OCI-LY3 (cell line): Measurements from ENCODE around the gene DEPDC5.

Source experiments
- H2AFZ ChIP-seq: fragments of 200-600, 300-600 bp; shearing (Covaris generic); 2 replicates; pipeline ENCODE4 v1.6.0; 2014; ENCODE audit warnings: antibody characterized with exemption, low read depth, low read length
- H3K27ac ChIP-seq: fragments of 200-600, 300-600 bp; sonication (generic); 2 replicates; pipeline ENCODE4 v1.5.1; 2014; ENCODE audit warnings: mild to moderate bottlenecking, low read length, moderate library complexity, mixed read lengths
- H3K27me3 ChIP-seq: fragments of 200-600, 300-600 bp; sonication (generic); 2 replicates; pipeline ENCODE4 v1.6.1; 2014; ENCODE audit warnings: low read depth, low read length, mixed read lengths
- H3K36me3 ChIP-seq: fragments of 200-600, 300-600 bp; sonication (generic); replicated peaks from 2 replicates; pipeline ENCODE3; 2014; ENCODE audit warnings: low read depth, low read length, mixed read lengths
- H3K4me1 ChIP-seq: fragments of 300-600, 200-600 bp; sonication (generic); 2 replicates; pipeline ENCODE4 v1.6.1; 2014; ENCODE audit warnings: low read length, mixed read lengths
- H3K4me2 ChIP-seq: fragments of 200-600, 300-600 bp; sonication (generic); 2 replicates; pipeline ENCODE4 v1.6.1; 2014; ENCODE audit warnings: low read length, mixed read lengths
- H3K4me3 ChIP-seq: fragments of 300-600, 200-600 bp; sonication (generic); 2 replicates; pipeline ENCODE4 v1.5.1; 2014; ENCODE audit warnings: antibody characterized with exemption, mild to moderate bottlenecking, low read length, moderate library complexity
- H3K79me2 ChIP-seq: fragments of 300-600, 200-600 bp; shearing (Covaris generic); 2 replicates; pipeline ENCODE4 v1.6.1; 2014; ENCODE audit warnings: mild to moderate bottlenecking, low read length, mixed read lengths
- H3K9ac ChIP-seq: fragments of 300-600, 200-600 bp; shearing (Covaris generic); 2 replicates; pipeline ENCODE4 v1.6.0; 2014; ENCODE audit warnings: mild to moderate bottlenecking, low read length, moderate library complexity
- H3K9me3 ChIP-seq: fragments of 200-600, 300-600 bp; shearing (Covaris generic); 2 replicates; pipeline ENCODE4 v1.6.1; 2014; ENCODE audit warnings: low read length, mixed read lengths; ENCODE audit not compliant: insufficient read depth
- H4K20me1 ChIP-seq: fragments of 200-600, 300-600 bp; sonication (generic); 2 replicates; pipeline ENCODE4 v1.6.1; 2016; ENCODE audit warnings: low read length, mixed read lengths; ENCODE audit not compliant: insufficient read depth
- CTCF ChIP-seq: fragments of 200-600, 300-600 bp; sonication (generic); IDR thresholded peaks from 2 replicates; pipeline ENCODE4 v1.5.1; 2014; ENCODE audit warnings: antibody characterized with exemption, low read length, low read depth
- EZH2phosphoT487 ChIP-seq: fragments of 200-600 bp; shearing (Covaris generic); IDR thresholded peaks from 2 replicates; pipeline ENCODE4 v1.6.1; 2018; ENCODE audit warnings: antibody characterized with exemption, mixed run types, low read depth

The DEPDC5 gene

GRCh38 chr22:31926969-31927368 lies 173.2 kb downstream of the DEPDC5 start:
- no peaks in the 10 kb centered on the region for H3K79me2 ChIP-seq
- H3K4me2 ChIP-seq, result no peak overlapping the region
- H2AFZ ChIP-seq, result no peak overlapping the region
- no peak overlapping the region for H3K27ac ChIP-seq
- TF ChIP-seq EZH2phosphoT487 (no peak), CTCF (no peak)
- H3K27me3 ChIP-seq, result peaks cover 25% of the 10 kb centered on the region
- H3K9me3 ChIP-seq, result no peaks in the 10 kb centered on the region
- no peak overlapping the region for H3K9ac ChIP-seq
- H3K36me3 ChIP-seq, result no peaks in the 10 kb centered on the region
- H3K4me1 ChIP-seq, result peaks cover 19% of the 10 kb centered on the region
- no peaks in the 10 kb centered on the region for H4K20me1 ChIP-seq
- no peak overlapping the region for H3K4me3 ChIP-seq

GRCh38 chr22:31927562-31927961 lies 173.7 kb downstream of the DEPDC5 start:
- TF ChIP-seq CTCF (no peak), EZH2phosphoT487 (no peak)
- no peak overlapping the region for H3K4me2 ChIP-seq
- H3K9ac ChIP-seq, result no peak overlapping the region
- H4K20me1 ChIP-seq, result no peaks in the 10 kb centered on the region
- H3K27me3 ChIP-seq, result peaks cover 25% of the 10 kb centered on the region
- H3K36me3 ChIP-seq, result no peaks in the 10 kb centered on the region
- no peak overlapping the region for H2AFZ ChIP-seq
- no peaks in the 10 kb centered on the region for H3K79me2 ChIP-seq
- H3K4me1 ChIP-seq, result peaks cover 15% of the 10 kb centered on the region
- no peak overlapping the region for H3K4me3 ChIP-seq
- no peaks in the 10 kb centered on the region for H3K9me3 ChIP-seq
- H3K27ac ChIP-seq, result no peak overlapping the region

- no peaks in the 10 kb centered on the region for H3K79me2 ChIP-seq
- H3K9ac ChIP-seq, result no peak overlapping the region
- H3K4me2 ChIP-seq, result no peak overlapping the region
- no peaks in the 10 kb centered on the region for H3K36me3 ChIP-seq
- H2AFZ ChIP-seq, result no peak overlapping the region
- H3K9me3 ChIP-seq, result no peaks in the 10 kb centered on the region
- H3K4me3 ChIP-seq, result no peak overlapping the region
- H3K27me3 ChIP-seq, result peaks cover 24% of the 10 kb centered on the region
- H3K27ac ChIP-seq, result no peak overlapping the region
- H3K4me1 ChIP-seq, result no peaks in the 10 kb centered on the region
- H4K20me1 ChIP-seq, result no peaks in the 10 kb centered on the region
- no peak for TF ChIP-seq CTCF
- no peak for TF ChIP-seq EZH2phosphoT487
Observed at GRCh38 chr22:31929167-31929930, 175.5 kb downstream of the DEPDC5 start.

GRCh38 chr22:31932863-31933262 lies 179.0 kb downstream of the DEPDC5 start:
- Histone ChIP-seq H3K36me3 (no peaks in the 10 kb centered on the region), H3K4me3 (no peak overlapping the region), H3K4me2 (no peak overlapping the region), H3K27me3 (peaks cover 7% of the 10 kb centered on the region), H2AFZ (no peak overlapping the region), H4K20me1 (no peaks in the 10 kb centered on the region), H3K79me2 (no peaks in the 10 kb centered on the region), H3K27ac (no peak overlapping the region), H3K9me3 (no peaks in the 10 kb centered on the region), H3K4me1 (no peaks in the 10 kb centered on the region), H3K9ac (no peak overlapping the region)
- TF ChIP-seq EZH2phosphoT487, result no peak
